Measurements from ENCODE around the gene ARHGEF28. TPM values are rescaled to one million over a fixed set of nuclear protein-coding genes. Genes with fewer than 3 reads are reported as not detected.
A peak's percentile ranks its signal among the peaks of the same experiment; 100 is the strongest.

The ARHGEF28 gene
- total and polyA plus RNA-seq, 5 donors: 1.1 to 1.7 (median 1.4) TPM

- WGBS: 89% methylated on average over 4 of the region's 4 CpGs
- ATAC-seq (no peak), DNase-seq (no peak)
- peaks cover 5% of the 10 kb centered on the region for H3K4me1 ChIP-seq (ENCODE audit: control insufficient read depth, insufficient read depth, low read length)
- H3K9me3 ChIP-seq (ENCODE audit: control insufficient read depth, low read length): no peaks in the 10 kb centered on the region
- intact Hi-C loops (cut with DNase I): no loop called here
- no peaks in the 10 kb centered on the region for H3K27me3 ChIP-seq (ENCODE audit: control insufficient read depth, insufficient read depth)
- H3K27ac ChIP-seq (ENCODE audit: low read length): no peak overlapping the region
- H3K4me3 ChIP-seq (ENCODE audit: low read length): no peak overlapping the region
Measured at GRCh38 chr5:73971326-73971725, 345.3 kb downstream of the ARHGEF28 start.

DNA sequence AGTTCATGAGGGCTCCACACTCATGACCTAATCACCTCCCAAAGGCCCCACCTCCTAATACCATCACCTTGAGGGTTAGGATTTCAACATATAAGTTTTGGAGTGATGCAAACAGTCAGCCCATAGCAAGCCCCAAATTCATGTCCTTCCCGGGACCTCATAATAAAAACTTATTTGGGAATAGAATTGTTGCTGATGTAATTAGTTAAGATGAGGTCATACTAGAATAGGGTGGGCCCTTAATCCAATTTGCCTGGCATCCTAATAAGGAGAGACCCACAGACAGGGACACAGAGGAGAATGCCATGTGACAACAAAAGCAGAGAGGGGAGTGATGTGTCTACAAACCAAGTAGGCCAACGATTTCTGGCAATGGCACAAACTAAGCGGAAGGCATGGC, 347.1 kb downstream of the ARHGEF28 start:
- WGBS: 90% methylated on average over 3 of the region's 3 CpGs
- peaks cover 5% of the 10 kb centered on the region for H3K4me1 ChIP-seq (ENCODE audit: control insufficient read depth, insufficient read depth, low read length)
- no peak overlapping the region for H3K4me3 ChIP-seq (ENCODE audit: low read length)
- ATAC-seq: no peak
- no peak overlapping the region for H3K27ac ChIP-seq (ENCODE audit: low read length)
- no peaks in the 10 kb centered on the region for H3K9me3 ChIP-seq (ENCODE audit: control insufficient read depth, low read length)
- no peaks in the 10 kb centered on the region for H3K27me3 ChIP-seq (ENCODE audit: control insufficient read depth, insufficient read depth)
- no peak for DNase-seq
- intact Hi-C loops (cut with DNase I): no loop called here

GRCh38 chr5:73974871-73975360, 348.9 kb downstream of the ARHGEF28 start:
- WGBS: 63% methylated on average over 4 of the region's 4 CpGs

DNA sequence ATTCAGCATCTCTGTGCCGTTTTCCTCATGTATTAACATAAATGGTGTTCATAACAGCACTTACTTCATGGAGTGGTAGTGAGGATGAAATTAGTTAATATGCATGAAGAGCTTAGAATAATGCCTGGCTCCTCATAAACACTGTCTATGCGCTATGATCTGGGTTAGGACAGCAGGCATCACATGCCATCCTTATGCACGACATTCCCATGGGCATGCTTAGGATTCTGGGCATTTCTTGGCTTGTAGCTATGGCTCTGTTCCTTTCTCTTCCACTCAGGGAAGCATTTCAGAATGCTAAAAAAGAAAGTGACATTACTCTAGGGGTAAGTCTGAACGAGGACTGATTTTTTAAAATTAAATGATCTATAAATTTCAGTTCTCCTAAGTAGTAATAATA, 349.8 kb downstream of the ARHGEF28 start:
- no peaks in the 10 kb centered on the region for H3K4me1 ChIP-seq (ENCODE audit: control insufficient read depth, insufficient read depth, low read length)
- intact Hi-C loops (cut with DNase I): no loop called here
- H3K27me3 ChIP-seq (ENCODE audit: control insufficient read depth, insufficient read depth): no peaks in the 10 kb centered on the region
- DNase-seq (no peak), ATAC-seq (no peak)
- WGBS: 79% methylated on average over 4 of the region's 4 CpGs
- H3K4me3 ChIP-seq (ENCODE audit: low read length): no peak overlapping the region
- H3K27ac ChIP-seq (ENCODE audit: low read length): no peak overlapping the region
- no peaks in the 10 kb centered on the region for H3K9me3 ChIP-seq (ENCODE audit: control insufficient read depth, low read length)

More at GRCh38 chr5:73974871-73975360, 348.9 kb downstream of the ARHGEF28 start:
- intact Hi-C loops (cut with DNase I): no loop called here
- DNase-seq (peak; percentile 23 to 67 (median 66)), ATAC-seq (peak; percentile 55 to 59)
- Histone ChIP-seq H3K4me3 (ENCODE audit: low read length) (no peak overlapping the region), H3K27me3 (ENCODE audit: control insufficient read depth, insufficient read depth) (no peaks in the 10 kb centered on the region), H3K9me3 (ENCODE audit: control insufficient read depth, low read length) (no peaks in the 10 kb centered on the region), H3K4me1 (ENCODE audit: control insufficient read depth, insufficient read depth, low read length) (peaks cover 3% of the 10 kb centered on the region), H3K27ac (ENCODE audit: low read length) (no peak overlapping the region)

DNA sequence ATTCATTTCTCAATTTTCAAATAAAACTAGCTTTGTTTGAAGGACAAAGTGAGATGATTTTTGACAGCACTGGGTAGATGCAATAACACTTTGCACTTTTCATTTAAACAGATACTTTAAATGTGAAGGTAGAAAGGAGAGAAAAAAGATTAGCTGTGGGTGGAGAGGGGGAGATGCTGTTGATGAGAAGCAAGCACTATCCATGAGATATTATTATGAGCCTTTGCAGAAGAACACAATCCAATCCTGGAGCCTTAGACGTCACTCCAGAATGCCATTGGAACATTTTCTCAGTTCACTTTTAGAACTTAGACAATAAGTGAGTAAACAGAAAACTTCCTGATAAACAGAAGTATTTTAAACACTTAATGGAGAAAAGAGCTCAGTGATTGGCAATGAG, 351.1 kb downstream of the ARHGEF28 start:
- no peaks in the 10 kb centered on the region for H3K27me3 ChIP-seq (ENCODE audit: control insufficient read depth, insufficient read depth)
- no peaks in the 10 kb centered on the region for H3K9me3 ChIP-seq (ENCODE audit: control insufficient read depth, low read length)
- ATAC-seq (no peak), DNase-seq (no peak)
- no peaks in the 10 kb centered on the region for H3K4me1 ChIP-seq (ENCODE audit: control insufficient read depth, insufficient read depth, low read length)
- H3K27ac ChIP-seq (ENCODE audit: low read length): no peak overlapping the region
- 82% methylated on average over 1 of the region's 1 CpG for whole genome bisulfite sequencing
- H3K4me3 ChIP-seq (ENCODE audit: low read length): no peak overlapping the region
- intact Hi-C loops (cut with DNase I): no loop called here

GRCh38 chr5:73979321-73979720, 353.3 kb downstream of the ARHGEF28 start:
- intact Hi-C loops (cut with DNase I): no loop called here
- WGBS: 73% methylated on average over 3 of the region's 3 CpGs
- H3K9me3 ChIP-seq (ENCODE audit: control insufficient read depth, low read length): no peaks in the 10 kb centered on the region
- ATAC-seq (no peak), DNase-seq (no peak)
- H3K27ac ChIP-seq (ENCODE audit: low read length): no peak overlapping the region
- H3K4me1 ChIP-seq (ENCODE audit: control insufficient read depth, insufficient read depth, low read length): no peaks in the 10 kb centered on the region
- no peak overlapping the region for H3K4me3 ChIP-seq (ENCODE audit: low read length)
- no peaks in the 10 kb centered on the region for H3K27me3 ChIP-seq (ENCODE audit: control insufficient read depth, insufficient read depth)

DNA sequence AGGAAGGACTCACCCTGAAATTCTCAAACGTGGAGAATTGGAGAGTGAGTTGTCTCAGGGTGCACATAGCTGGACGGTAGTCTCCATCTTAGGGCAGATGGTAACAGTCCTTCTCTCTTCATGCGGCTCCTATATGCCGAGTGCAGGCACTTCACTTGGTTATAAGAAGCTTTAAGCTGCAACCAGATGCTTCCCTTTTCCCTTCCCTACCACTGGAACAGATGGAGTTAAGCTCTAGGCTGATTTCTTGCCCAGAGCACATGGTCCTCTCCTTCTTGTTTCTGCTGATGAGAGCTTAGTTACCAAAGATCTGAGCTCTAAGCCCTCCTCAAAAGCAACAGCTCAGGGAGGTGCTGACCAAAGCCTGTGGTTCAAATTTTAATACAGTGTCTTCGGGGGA, 355.7 kb downstream of the ARHGEF28 start:
- 89% methylated on average over 5 of the region's 5 CpGs for WGBS
- Histone ChIP-seq H3K27me3 (ENCODE audit: control insufficient read depth, insufficient read depth) (no peaks in the 10 kb centered on the region), H3K27ac (ENCODE audit: low read length) (no peak overlapping the region), H3K9me3 (ENCODE audit: control insufficient read depth, low read length) (no peaks in the 10 kb centered on the region), H3K4me3 (ENCODE audit: low read length) (no peak overlapping the region), H3K4me1 (ENCODE audit: control insufficient read depth, insufficient read depth, low read length) (no peaks in the 10 kb centered on the region)
- ATAC-seq (no peak), DNase-seq (no peak)
- intact Hi-C loops (cut with DNase I): no loop called here

GRCh38 chr5:73983644-73984043, 357.6 kb downstream of the ARHGEF28 start:
- no peak overlapping the region for H3K4me3 ChIP-seq (ENCODE audit: low read length)
- no peak overlapping the region for H3K27ac ChIP-seq (ENCODE audit: low read length)
- 69% methylated on average over 1 of the region's 1 CpG for WGBS
- DNase-seq (no peak), ATAC-seq (no peak)
- intact Hi-C loops (cut with DNase I): no loop called here
- no peaks in the 10 kb centered on the region for H3K9me3 ChIP-seq (ENCODE audit: control insufficient read depth, low read length)
- H3K27me3 ChIP-seq (ENCODE audit: control insufficient read depth, insufficient read depth): no peaks in the 10 kb centered on the region
- no peaks in the 10 kb centered on the region for H3K4me1 ChIP-seq (ENCODE audit: control insufficient read depth, insufficient read depth, low read length)

DNA sequence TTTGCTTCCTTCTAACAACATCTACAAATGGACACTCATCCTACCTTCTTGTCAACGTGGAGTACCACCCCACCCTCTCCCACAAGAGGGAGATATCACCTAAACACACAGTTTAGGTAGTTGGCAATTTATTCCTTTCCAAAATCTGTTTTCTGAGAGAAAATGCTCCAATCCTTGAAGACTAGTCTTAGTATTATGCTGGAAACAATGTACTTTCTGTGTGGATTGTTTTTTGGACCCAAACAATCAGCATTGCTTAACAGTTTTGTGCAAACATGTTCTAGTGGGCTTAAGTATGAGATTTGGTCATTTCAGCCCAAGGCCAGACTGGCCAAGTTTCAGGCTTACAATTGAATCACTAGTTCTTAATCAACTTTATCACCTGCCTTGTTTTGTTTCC, 359.1 kb downstream of the ARHGEF28 start:
- no peak overlapping the region for H3K27ac ChIP-seq (ENCODE audit: low read length)
- DNase-seq: peak in 1 of 3 donors; percentile 56
- H3K4me1 ChIP-seq (ENCODE audit: control insufficient read depth, insufficient read depth, low read length): no peaks in the 10 kb centered on the region
- WGBS: 12% methylated on average over 1 of the region's 1 CpG
- H3K27me3 ChIP-seq (ENCODE audit: control insufficient read depth, insufficient read depth): no peaks in the 10 kb centered on the region
- H3K9me3 ChIP-seq (ENCODE audit: control insufficient read depth, low read length): no peaks in the 10 kb centered on the region
- no peak overlapping the region for H3K4me3 ChIP-seq (ENCODE audit: low read length)
- intact Hi-C loops (cut with DNase I): no loop called here
- peak; percentile 57 to 87 for ATAC-seq

DNA sequence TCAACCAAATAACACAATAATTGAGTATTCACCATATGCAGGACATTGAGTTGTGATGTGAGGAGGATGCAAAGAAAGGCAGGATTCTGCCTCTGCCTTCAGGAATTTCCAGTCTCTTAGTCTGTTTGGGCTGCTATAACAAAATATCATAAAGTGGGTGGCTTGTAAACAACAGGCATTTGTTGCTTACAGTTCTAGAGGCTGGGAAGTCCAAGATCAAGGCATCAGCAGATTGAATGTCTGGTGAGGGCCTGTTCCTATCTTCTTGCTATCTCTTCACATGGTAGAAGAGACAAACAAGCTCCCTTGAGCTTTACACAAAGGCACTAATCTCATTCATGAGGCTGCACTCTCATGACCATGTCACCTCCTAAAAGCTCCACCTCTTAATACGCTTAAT, 360.7 kb downstream of the ARHGEF28 start:
- H3K4me1 ChIP-seq (ENCODE audit: control insufficient read depth, insufficient read depth, low read length): no peaks in the 10 kb centered on the region
- 100% methylated on average over 1 of the region's 1 CpG for WGBS
- ATAC-seq: no peak
- H3K9me3 ChIP-seq (ENCODE audit: control insufficient read depth, low read length): no peaks in the 10 kb centered on the region
- no peak overlapping the region for H3K4me3 ChIP-seq (ENCODE audit: low read length)
- DNase-seq: no peak
- intact Hi-C loops (cut with DNase I): no loop called here
- H3K27me3 ChIP-seq (ENCODE audit: control insufficient read depth, insufficient read depth): no peaks in the 10 kb centered on the region
- H3K27ac ChIP-seq (ENCODE audit: low read length): no peak overlapping the region

- WGBS: 96% methylated on average over 3 of the region's 3 CpGs
- intact Hi-C loops (cut with DNase I): no loop called here
Measured at GRCh38 chr5:73987915-73988314, 361.9 kb downstream of the ARHGEF28 start.

GRCh38 chr5:73989956-73990355, 364.0 kb downstream of the ARHGEF28 start:
- Histone ChIP-seq H3K27me3 (ENCODE audit: control insufficient read depth, insufficient read depth) (no peaks in the 10 kb centered on the region), H3K4me1 (ENCODE audit: control insufficient read depth, insufficient read depth, low read length) (no peaks in the 10 kb centered on the region), H3K9me3 (ENCODE audit: control insufficient read depth, low read length) (no peaks in the 10 kb centered on the region), H3K27ac (ENCODE audit: low read length) (no peak overlapping the region), H3K4me3 (ENCODE audit: low read length) (no peak overlapping the region)
- intact Hi-C loops (cut with DNase I): no loop called here
- ATAC-seq (no peak), DNase-seq (no peak)
- 55% methylated on average over 3 of the region's 3 CpGs for WGBS

More at GRCh38 chr5:73987915-73988314, 361.9 kb downstream of the ARHGEF28 start:
- DNase-seq (no peak), ATAC-seq (no peak)
- Histone ChIP-seq H3K27ac (ENCODE audit: low read length) (no peak overlapping the region), H3K27me3 (ENCODE audit: control insufficient read depth, insufficient read depth) (no peaks in the 10 kb centered on the region), H3K9me3 (ENCODE audit: control insufficient read depth, low read length) (no peaks in the 10 kb centered on the region), H3K4me3 (ENCODE audit: low read length) (no peak overlapping the region), H3K4me1 (ENCODE audit: control insufficient read depth, insufficient read depth, low read length) (no peaks in the 10 kb centered on the region)

Data from right cardiac atrium (tissue), 5 donors.